Stimulated activated CD4-positive, alpha-beta T cell treated with anti-CD3 and anti-CD28 coated beads, Interleukin-15, amount 100 ng/mL, for 1 hour (primary cell): ENCODE data around the gene UGCG.

Experiments used
- DNase-seq, 2 donors: peaks; one replicate each; pipeline ENCODE4 v3.0.0-alpha.2; 2020; ENCODE audit warnings: low read depth in 1 of 2, low spot score in 1 of 2

UGCG gene

DNA sequence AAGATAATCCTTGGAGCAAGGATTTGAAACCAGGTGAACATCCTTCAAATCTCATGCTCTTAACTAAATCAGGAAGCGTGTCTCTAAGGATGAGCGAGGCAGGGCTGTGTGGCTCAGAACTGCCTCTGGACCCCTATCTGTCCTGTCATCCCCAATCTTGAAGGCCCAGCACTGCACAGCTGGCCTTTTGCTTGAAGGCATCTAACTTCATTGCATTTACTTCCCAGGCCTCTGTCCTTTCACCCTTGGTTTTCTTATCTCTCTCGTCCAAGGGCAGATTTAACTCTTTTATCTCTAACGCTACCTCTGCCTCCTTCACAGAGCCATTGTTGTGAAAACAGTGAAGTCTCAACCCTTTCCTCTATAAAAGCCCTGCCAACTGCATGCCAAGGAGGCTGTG, 83.8 kb downstream of the UGCG start:
- DNase-seq = no peak

DNA sequence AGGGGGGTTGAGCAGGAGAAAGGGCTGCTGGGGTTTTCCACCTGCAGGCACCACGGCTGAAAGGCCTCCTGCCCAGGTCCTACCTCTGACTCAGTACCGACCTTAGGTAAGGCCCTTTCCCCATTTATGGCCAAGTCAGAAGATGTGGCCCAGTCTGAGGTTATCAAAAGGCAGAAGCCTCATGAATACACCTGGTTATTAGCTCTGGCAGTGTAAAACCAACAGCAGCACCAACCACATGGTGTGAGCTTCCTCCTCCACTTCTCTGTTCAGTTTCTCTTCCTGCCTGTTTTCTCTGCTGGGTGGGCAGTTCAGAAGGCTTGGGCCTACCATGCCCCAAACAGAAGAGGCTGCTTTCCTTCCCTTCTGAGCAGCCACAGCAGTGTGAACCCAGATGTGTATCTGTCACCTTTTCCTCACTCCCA, 86.9 kb downstream of the UGCG start:
- no peak for DNase-seq

DNA sequence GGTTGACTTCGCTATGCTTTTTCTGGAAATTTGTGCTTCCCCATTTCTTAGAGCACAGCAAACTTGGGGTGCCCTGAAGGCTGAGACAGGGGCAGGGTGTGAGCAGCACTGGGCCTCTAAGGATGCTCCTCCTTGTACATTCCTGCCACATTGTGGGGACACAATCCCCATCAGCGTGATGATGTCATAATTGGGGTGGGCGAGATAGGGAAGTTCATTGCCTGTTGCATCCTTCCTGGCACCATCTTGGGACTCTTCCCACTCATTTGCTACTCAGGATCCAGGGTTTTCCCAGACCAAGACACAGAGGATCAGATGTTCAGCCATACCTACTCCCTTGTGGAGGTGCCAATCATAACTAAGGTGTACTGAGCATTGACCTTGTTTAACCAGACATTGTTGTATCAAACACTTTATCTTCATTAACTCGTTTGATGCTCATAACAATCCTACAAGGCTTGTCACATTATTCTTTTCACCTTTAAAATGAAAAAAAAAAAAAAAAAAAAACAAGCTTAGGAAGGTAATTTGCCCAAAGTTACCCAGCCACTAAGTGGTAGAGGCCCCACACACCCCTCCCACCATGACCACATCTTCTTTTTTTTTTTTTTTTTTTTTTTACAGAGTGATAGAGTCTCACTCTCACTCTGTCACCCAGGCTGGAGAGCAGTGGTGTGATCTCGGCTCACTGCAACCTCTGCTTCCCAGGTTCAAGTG, 87.6 kb downstream of the UGCG start:
- no peak for DNase-seq
